MM.1S (cell line): Measurements from ENCODE around the gene SKIDA1.

Experiments used
- DNase-seq: peaks from one replicate; pipeline ENCODE4 v3.0.0-alpha.2; 2015
- H2AFZ ChIP-seq: fragments of 300-600 bp; sonication (generic); 2 replicates; pipeline ENCODE4 v1.6.0; 2016; ENCODE audit warnings: antibody characterized with exemption, low read length
- H3F3A ChIP-seq: fragments of 300-600 bp; sonication (generic); 2 replicates; pipeline ENCODE4 v1.6.1; 2016; ENCODE audit warnings: mild to moderate bottlenecking, antibody characterized with exemption, low read length, moderate library complexity, mixed read lengths; ENCODE audit not compliant: insufficient read depth
- H3K27ac ChIP-seq: fragments of 300-600 bp; sonication (generic); 2 replicates; pipeline ENCODE4 v1.5.1; 2016; ENCODE audit warnings: mild to moderate bottlenecking, low read length
- H3K27me3 ChIP-seq: fragments of 300-600 bp; sonication (generic); replicated peaks from 2 replicates; pipeline ENCODE4 v1.6.0; 2016; ENCODE audit warnings: low read length; ENCODE audit not compliant: insufficient read depth
- H3K36me3 ChIP-seq: fragments of 300-600 bp; sonication (generic); replicated peaks from 2 replicates; pipeline ENCODE4 v1.6.1; 2016; ENCODE audit warnings: mild to moderate bottlenecking, low read length, mixed read lengths; ENCODE audit not compliant: insufficient read depth
- H3K4me1 ChIP-seq: fragments of 300-600 bp; sonication (generic); 2 replicates; pipeline ENCODE4 v1.6.1; 2016; ENCODE audit warnings: low read length, mixed read lengths
- H3K4me2 ChIP-seq: fragments of 300-600 bp; sonication (generic); 2 replicates; pipeline ENCODE4 v1.6.0; 2016; ENCODE audit warnings: low read depth, low read length
- H3K4me3 ChIP-seq: fragments of 300-600 bp; sonication (generic); 2 replicates; pipeline ENCODE4 v1.5.1; 2016; ENCODE audit warnings: low read length, mixed read lengths
- H3K79me2 ChIP-seq: fragments of 300-600 bp; sonication (generic); 2 replicates; pipeline ENCODE4 v1.6.1; 2016; ENCODE audit warnings: mixed run types, low read length, mixed read lengths
- H3K9ac ChIP-seq: fragments of 300-600 bp; sonication (generic); 2 replicates; pipeline ENCODE4 v1.6.1; 2016; ENCODE audit warnings: low read length, mixed read lengths
- H3K9me2 ChIP-seq: fragments of 300-600 bp; sonication (generic); replicated peaks from 2 replicates; pipeline ENCODE4 v1.6.1; 2016; ENCODE audit warnings: mild to moderate bottlenecking, low read length, mixed read lengths; ENCODE audit not compliant: insufficient read depth
- H3K9me3 ChIP-seq: fragments of 300-600 bp; sonication (generic); replicated peaks from 2 replicates; pipeline ENCODE4 v1.6.1; 2016; ENCODE audit warnings: mild to moderate bottlenecking, low read length, mixed read lengths; ENCODE audit not compliant: insufficient read depth
- H4K20me1 ChIP-seq: fragments of 300-600 bp; sonication (generic); 2 replicates; pipeline ENCODE4 v1.6.1; 2016; ENCODE audit warnings: mild to moderate bottlenecking, low read length, moderate library complexity, mixed read lengths; ENCODE audit not compliant: insufficient read depth
- EZH2 ChIP-seq: fragments of 300-600 bp; sonication (generic); optimal IDR thresholded peaks from 2 replicates; pipeline ENCODE3; 2017; ENCODE audit warnings: low read depth, mild to moderate bottlenecking, antibody characterized with exemption, low read length, mixed read lengths
- EZH2phosphoT487 ChIP-seq: fragments of 300-600 bp; sonication (generic); IDR thresholded peaks from 2 replicates; pipeline ENCODE4 v1.6.1; 2018; ENCODE audit warnings: antibody characterized with exemption, low read length
- TF ChIP-seq, protein P1 (sequence below): fragments of 300-600 bp; sonication (generic); IDR thresholded peaks from 2 replicates; pipeline ENCODE4 v1.5.1; 2016; ENCODE audit warnings: antibody characterized with exemption, low read length, mixed read lengths

SKIDA1 gene

DNA sequence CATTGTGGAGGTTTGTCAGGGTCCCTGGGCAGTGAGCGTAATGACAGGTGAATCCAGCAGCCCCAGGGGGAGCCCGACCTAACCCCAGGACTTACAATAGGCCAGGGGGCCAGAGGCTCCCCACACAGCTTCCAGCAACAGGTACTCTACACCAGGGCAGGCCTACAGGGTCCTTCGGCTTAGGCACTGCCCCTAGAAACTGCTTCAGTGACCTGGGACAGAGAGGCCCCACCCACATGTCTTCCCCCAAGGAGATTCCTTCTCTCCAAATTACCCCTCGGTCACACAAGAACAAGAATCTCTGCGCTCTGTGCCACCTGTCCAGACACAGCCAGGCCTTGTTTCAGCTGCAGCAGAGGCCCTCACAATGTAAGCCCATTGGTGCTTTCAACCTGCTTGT lies 24.4 kb downstream of the SKIDA1 start:
- Histone ChIP-seq H3K27ac (no peak overlapping the region), H3K9me3 (no peaks in the 10 kb centered on the region), H3K4me2 (no peak overlapping the region), H3K9ac (no peak overlapping the region), H3K27me3 (peaks cover 47% of the 10 kb centered on the region), H2AFZ (no peak overlapping the region), H3K36me3 (no peaks in the 10 kb centered on the region), H3K4me1 (no peaks in the 10 kb centered on the region), H3F3A (no peaks in the 10 kb centered on the region), H3K4me3 (no peak overlapping the region), H3K9me2 (no peaks in the 10 kb centered on the region), H3K79me2 (no peaks in the 10 kb centered on the region), H4K20me1 (no peaks in the 10 kb centered on the region)
- DNase-seq, result no peak
- TF ChIP-seq EZH2phosphoT487 (no peak), EZH2 (no peak)
- TF ChIP-seq, protein P1, sequence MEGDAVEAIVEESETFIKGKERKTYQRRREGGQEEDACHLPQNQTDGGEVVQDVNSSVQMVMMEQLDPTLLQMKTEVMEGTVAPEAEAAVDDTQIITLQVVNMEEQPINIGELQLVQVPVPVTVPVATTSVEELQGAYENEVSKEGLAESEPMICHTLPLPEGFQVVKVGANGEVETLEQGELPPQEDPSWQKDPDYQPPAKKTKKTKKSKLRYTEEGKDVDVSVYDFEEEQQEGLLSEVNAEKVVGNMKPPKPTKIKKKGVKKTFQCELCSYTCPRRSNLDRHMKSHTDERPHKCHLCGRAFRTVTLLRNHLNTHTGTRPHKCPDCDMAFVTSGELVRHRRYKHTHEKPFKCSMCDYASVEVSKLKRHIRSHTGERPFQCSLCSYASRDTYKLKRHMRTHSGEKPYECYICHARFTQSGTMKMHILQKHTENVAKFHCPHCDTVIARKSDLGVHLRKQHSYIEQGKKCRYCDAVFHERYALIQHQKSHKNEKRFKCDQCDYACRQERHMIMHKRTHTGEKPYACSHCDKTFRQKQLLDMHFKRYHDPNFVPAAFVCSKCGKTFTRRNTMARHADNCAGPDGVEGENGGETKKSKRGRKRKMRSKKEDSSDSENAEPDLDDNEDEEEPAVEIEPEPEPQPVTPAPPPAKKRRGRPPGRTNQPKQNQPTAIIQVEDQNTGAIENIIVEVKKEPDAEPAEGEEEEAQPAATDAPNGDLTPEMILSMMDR, result no peak

DNA sequence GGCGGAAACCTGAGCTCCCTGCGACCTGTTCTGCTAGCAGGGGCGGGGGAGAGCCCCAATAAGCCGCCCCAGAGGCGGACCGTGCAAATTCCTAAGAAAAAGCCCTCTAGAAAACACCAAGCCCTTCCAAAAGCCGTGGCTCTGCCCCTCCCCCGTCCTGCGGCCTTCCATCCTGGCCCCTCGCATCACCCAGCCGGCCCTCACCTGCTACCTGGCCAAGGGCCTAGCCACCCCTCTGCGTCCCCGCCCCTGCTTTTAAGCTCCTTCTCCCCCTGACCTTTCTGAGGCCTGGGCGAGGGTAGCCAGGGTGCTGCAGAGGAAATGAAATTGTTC lies 24.9 kb downstream of the SKIDA1 start:
- H3F3A ChIP-seq, result no peaks in the 10 kb centered on the region; the same call in 1 of the 2 replicates
- H3K4me3 ChIP-seq, result no peak overlapping the region
- no peaks in the 10 kb centered on the region for H3K36me3 ChIP-seq
- H3K9ac ChIP-seq, result no peak overlapping the region
- no peaks in the 10 kb centered on the region for H4K20me1 ChIP-seq
- TF ChIP-seq EZH2, result no peak
- TF ChIP-seq, protein P1, result no peak
- TF ChIP-seq EZH2phosphoT487, result no peak
- peaks cover 47% of the 10 kb centered on the region for H3K27me3 ChIP-seq
- no peaks in the 10 kb centered on the region for H3K4me1 ChIP-seq
- no peak overlapping the region for H3K27ac ChIP-seq
- no peaks in the 10 kb centered on the region for H3K79me2 ChIP-seq
- H3K9me2 ChIP-seq, result no peaks in the 10 kb centered on the region
- H3K9me3 ChIP-seq, result no peaks in the 10 kb centered on the region
- no peak overlapping the region for H3K4me2 ChIP-seq
- DNase-seq, result no peak
- no peak overlapping the region for H2AFZ ChIP-seq

DNA sequence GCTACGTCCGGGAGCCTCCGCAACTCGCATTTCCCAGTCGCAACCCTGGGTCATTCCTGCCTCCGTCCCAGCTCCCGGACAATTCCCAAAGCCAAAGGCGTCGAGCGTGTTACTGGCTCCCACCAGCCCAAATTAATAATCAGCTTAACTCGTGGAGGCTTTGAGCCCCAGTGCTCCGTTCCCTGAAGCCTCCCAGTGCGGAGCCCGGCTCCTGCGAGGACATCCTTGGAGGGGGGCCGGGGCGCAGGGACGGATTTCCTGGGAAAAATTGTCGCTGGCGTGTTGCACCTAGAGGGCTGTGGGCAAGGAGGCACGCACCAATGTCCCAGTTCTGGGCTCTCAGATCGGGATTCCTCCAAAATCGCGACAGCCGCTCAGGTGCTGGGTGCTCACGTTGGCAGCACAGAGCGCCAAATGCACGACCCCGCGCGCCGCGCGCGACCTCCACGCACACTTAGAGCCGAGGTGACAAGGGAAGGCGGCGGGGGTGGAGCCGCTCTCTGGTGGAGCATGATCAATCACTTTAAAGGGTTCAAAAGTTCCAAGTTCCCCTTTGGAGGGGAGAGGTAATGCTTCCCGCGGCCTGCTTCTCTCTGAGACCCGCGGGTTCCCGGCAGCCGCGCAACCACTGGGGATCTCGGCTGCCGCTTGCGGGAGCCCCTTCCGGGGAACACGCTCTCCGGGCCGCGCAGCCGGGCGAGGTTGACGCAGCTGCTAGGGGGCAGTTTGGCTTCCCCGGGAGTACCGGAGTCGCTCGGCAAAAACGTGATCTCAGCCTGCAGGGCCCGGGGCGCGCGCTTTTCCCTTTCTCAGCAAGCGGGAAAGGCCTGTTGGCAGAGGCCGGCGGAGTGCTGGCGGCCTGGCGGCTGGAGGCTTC lies 25.5 kb downstream of the SKIDA1 start:
- H3K9ac ChIP-seq, result no peak overlapping the region

More for the DNA sequence above, 25.5 kb downstream of the SKIDA1 start:
- Histone ChIP-seq H3K36me3 (no peaks in the 10 kb centered on the region), H3K27ac (no peak overlapping the region), H3K9me3 (no peaks in the 10 kb centered on the region), H3K79me2 (no peaks in the 10 kb centered on the region), H3K4me3 (no peak overlapping the region), H3K4me2 (0 out of 2 replicates have a peak overlapping the region, but pooled peaks have one; percentile 23), H3K27me3 (peaks cover 47% of the 10 kb centered on the region), H4K20me1 (no peaks in the 10 kb centered on the region), H3K4me1 (no peaks in the 10 kb centered on the region), H2AFZ (no peak overlapping the region), H3K9me2 (no peaks in the 10 kb centered on the region), H3F3A (peaks cover 3% of the 10 kb centered on the region; the same call in 1 of the 2 replicates)
- no peak for DNase-seq
- TF ChIP-seq EZH2phosphoT487 (no peak), EZH2 (no peak)
- TF ChIP-seq, protein P1, result no peak
